H9 (cell line): ENCODE results near the gene CDH23. TPM values are rescaled to one million over a fixed set of nuclear protein-coding genes. Genes with fewer than 3 reads are reported as not detected.

ENCODE experiments used
- DNase-seq: peaks from one replicate; pipeline ENCODE4 v3.0.0-alpha.2; 2017
- H2AFZ ChIP-seq: one replicate; pipeline ENCODE4 v1.6.1; 2013; ENCODE audit warnings: mild to moderate bottlenecking, low read length, control low read depth, moderate library complexity
- H2AK5ac ChIP-seq: 2 replicates; pipeline ENCODE4 v1.6.1; 2013; ENCODE audit warnings: low read length, control low read depth, mixed read lengths; ENCODE audit not compliant: insufficient read length
- H2BK120ac ChIP-seq: one replicate; pipeline ENCODE4 v1.6.1; 2013; ENCODE audit warnings: low read depth, mild to moderate bottlenecking, low read length, control low read depth, inconsistent platforms; ENCODE audit not compliant: poor library complexity, severe bottlenecking
- H2BK12ac ChIP-seq: 2 replicates; pipeline ENCODE4 v1.6.1; 2013; ENCODE audit warnings: low read length, control low read depth, mixed read lengths, low read depth; ENCODE audit not compliant: insufficient read length
- H2BK15ac ChIP-seq: 2 replicates; pipeline ENCODE4 v1.6.1; 2013; ENCODE audit warnings: low read depth, low read length, control low read depth
- H2BK20ac ChIP-seq: one replicate; pipeline ENCODE4 v1.6.1; 2013; ENCODE audit warnings: low read depth, mild to moderate bottlenecking, low read length, control low read depth, inconsistent platforms; ENCODE audit not compliant: poor library complexity, severe bottlenecking
- H2BK5ac ChIP-seq: 2 replicates; pipeline ENCODE4 v1.6.1; 2013; ENCODE audit warnings: low read length, control low read depth, mixed read lengths; ENCODE audit not compliant: insufficient read length
- H3K14ac ChIP-seq: 2 replicates; pipeline ENCODE4 v1.6.1; 2013; ENCODE audit warnings: low read length, control low read depth; ENCODE audit not compliant: insufficient read depth
- H3K18ac ChIP-seq: 2 replicates; pipeline ENCODE4 v1.6.1; 2013; ENCODE audit warnings: low read depth, mild to moderate bottlenecking, mixed read lengths, low read length, control low read depth; ENCODE audit not compliant: insufficient read length
- H3K23ac ChIP-seq: 2 replicates; pipeline ENCODE4 v1.6.1; 2013; ENCODE audit warnings: low read length, control low read depth, mixed read lengths, low read depth; ENCODE audit not compliant: insufficient read length
- H3K23me2 ChIP-seq: 2 replicates; pipeline ENCODE4 v1.6.1; 2013; ENCODE audit warnings: low read depth, mild to moderate bottlenecking, mixed read lengths, low read length, control low read depth; ENCODE audit not compliant: insufficient read length, poor library complexity, severe bottlenecking
- H3K27ac ChIP-seq: 2 replicates; pipeline ENCODE4 v1.5.1; 2013; ENCODE audit warnings: low read length, control low read depth, mixed read lengths, low read depth; ENCODE audit not compliant: insufficient read length
- H3K27me3 ChIP-seq: 2 replicates; pipeline ENCODE4 v1.6.1; 2013; ENCODE audit warnings: low read length, control low read depth, inconsistent platforms; ENCODE audit not compliant: insufficient read depth
- H3K4ac ChIP-seq: 2 replicates; pipeline ENCODE4 v1.6.1; 2013; ENCODE audit warnings: low read depth, mild to moderate bottlenecking, control low read depth, inconsistent platforms, low read length, moderate library complexity
- H3K4me1 ChIP-seq: 2 replicates; pipeline ENCODE4 v1.6.1; 2013; ENCODE audit warnings: low read length, control low read depth, inconsistent platforms; ENCODE audit not compliant: insufficient read depth
- H3K4me2 ChIP-seq: 2 replicates; pipeline ENCODE4 v1.6.1; 2013; ENCODE audit warnings: low read length, control low read depth, mixed read lengths; ENCODE audit not compliant: insufficient read length, insufficient read depth
- H3K56ac ChIP-seq: 2 replicates; pipeline ENCODE4 v1.6.1; 2013; ENCODE audit warnings: low read depth, mild to moderate bottlenecking, mixed read lengths, low read length, control low read depth; ENCODE audit not compliant: insufficient read length
- H3K79me1 ChIP-seq: 2 replicates; pipeline ENCODE4 v1.6.1; 2013; ENCODE audit warnings: low read depth, mild to moderate bottlenecking, moderate library complexity, low read length, control low read depth, inconsistent platforms; ENCODE audit not compliant: insufficient read depth, poor library complexity, severe bottlenecking
- H3K79me2 ChIP-seq: 2 replicates; pipeline ENCODE4 v1.6.1; 2013; ENCODE audit warnings: low read length, control low read depth, inconsistent platforms; ENCODE audit not compliant: insufficient read depth
- H3K9ac ChIP-seq: 2 replicates; pipeline ENCODE4 v1.6.1; 2013; ENCODE audit warnings: low read length, control low read depth, mixed read lengths; ENCODE audit not compliant: insufficient read length; ENCODE audit errors: extremely low read depth
- H3K9me3 ChIP-seq: one replicate; pipeline ENCODE4 v1.6.1; 2013; ENCODE audit warnings: low read depth, low read length, inconsistent platforms; ENCODE audit not compliant: control insufficient read depth
- H3T11ph ChIP-seq: one replicate; pipeline ENCODE4 v1.6.1; 2013; ENCODE audit warnings: mild to moderate bottlenecking, low read length, control low read depth, inconsistent platforms
- H4K20me1 ChIP-seq: one replicate; pipeline ENCODE4 v1.6.1; 2013; ENCODE audit not compliant: control insufficient read depth, insufficient read length, insufficient read depth
- H4K5ac ChIP-seq: 2 replicates; pipeline ENCODE4 v1.6.1; 2013; ENCODE audit warnings: low read depth, mild to moderate bottlenecking, mixed read lengths, low read length, control low read depth; ENCODE audit not compliant: insufficient read length
- H4K8ac ChIP-seq: replicated peaks from 2 replicates; pipeline ENCODE4 v1.6.1; 2013; ENCODE audit warnings: low read length, control low read depth, mixed read lengths, low read depth; ENCODE audit not compliant: insufficient read length
- H4K91ac ChIP-seq: 2 replicates; pipeline ENCODE4 v1.6.1; 2013; ENCODE audit warnings: low read depth, mild to moderate bottlenecking, moderate library complexity, mixed read lengths, low read length, control low read depth; ENCODE audit not compliant: insufficient read length
- H3K27ac Mint-ChIP-seq, 3 experiments: 2 replicates in 2 of 3; 3 replicates in 1 of 3; pipeline ENCODE4 v1.8.0; 2020 to 2021; ENCODE audit warnings: mixed read lengths in 3 of 3, mild to moderate bottlenecking in 1 of 3, moderate library complexity in 1 of 3
- H3K27me3 Mint-ChIP-seq: 2 replicates; pipeline ENCODE4 v1.8.0; 2021; ENCODE audit warnings: low read depth, mild to moderate bottlenecking, moderate library complexity, mixed read lengths
- H3K36me3 Mint-ChIP-seq, 3 experiments: 2 replicates in 2 of 3; 3 replicates in 1 of 3; pipeline ENCODE4 v1.8.0; 2020 to 2021; ENCODE audit warnings: low read depth in 3 of 3, mixed read lengths in 3 of 3; ENCODE audit not compliant: insufficient read depth in 1 of 3
- H3K4me1 Mint-ChIP-seq, 2 experiments: 2 replicates each; pipeline ENCODE4 v1.8.0; 2020; ENCODE audit warnings: mixed read lengths in 2 of 2
- H3K4me3 Mint-ChIP-seq, 2 experiments: 2 replicates in 1 of 2; 3 replicates in 1 of 2; pipeline ENCODE4 v1.8.0; 2020 to 2021; ENCODE audit warnings: mild to moderate bottlenecking in 2 of 2, mixed read lengths in 2 of 2, moderate library complexity in 1 of 2
- H3K9me3 Mint-ChIP-seq, 2 experiments: 2 replicates in 1 of 2; 3 replicates in 1 of 2; pipeline ENCODE4 v1.8.0; 2020; ENCODE audit warnings: mild to moderate bottlenecking in 2 of 2, mixed read lengths in 2 of 2, moderate library complexity in 1 of 2
- WGBS: extraction: QIAGEN DNeasy Blood & Tissue Kit; methylation state at CpG from one replicate; pipeline ENCODE4 v1.1.7; 2013; ENCODE audit warnings: missing lambda C conversion rate, low lambda C conversion rate, mixed read lengths; ENCODE audit not compliant: insufficient read length; ENCODE audit errors: extremely low coverage; 5-methylcytosine and 5-hydroxymethylcytosine counted together
- total RNA-seq: library from RNA; stranded (reverse); gene quantifications from 2 replicates; pipeline ENCODE4 v1.2.1, GENCODE V29; 2021
- TF ChIP-seq, protein P1 (sequence below): fragments of 200-600 bp; sonication (generic); conservative IDR thresholded peaks from 3 replicates; pipeline ENCODE4 v1.8.0; 2021; ENCODE audit warnings: antibody characterized with exemption, mild to moderate bottlenecking

Gene CDH23
- total RNA-seq, 1 experiment from 2014 or later, result 2.1 TPM

DNA sequence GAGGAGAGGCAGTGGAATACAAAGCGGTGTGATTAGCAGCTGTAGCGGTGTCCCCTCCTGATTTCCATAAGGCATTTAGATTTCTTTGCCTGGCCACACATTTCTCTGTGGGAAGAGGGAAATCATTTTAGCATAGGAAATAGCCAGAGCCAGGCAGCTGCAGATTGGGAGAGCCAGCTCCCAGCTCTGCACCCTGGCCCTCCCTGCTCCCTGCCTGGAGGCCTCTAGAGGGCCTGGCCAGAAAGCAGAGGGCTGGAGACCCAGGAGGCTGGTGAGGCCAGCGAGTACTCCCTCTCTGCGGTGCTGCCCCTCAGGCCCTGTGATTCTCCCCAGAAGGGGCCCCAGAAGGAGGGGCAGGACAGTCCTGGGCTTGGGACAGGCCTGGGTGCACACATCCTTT, 237.2 kb downstream of the CDH23 start:
- no peaks in the 10 kb centered on the region for H3K36me3 Mint-ChIP-seq
- Histone ChIP-seq H4K8ac (no peak overlapping the region), H3K9me3 (no peaks in the 10 kb centered on the region), H3K27ac (no peak overlapping the region), H3T11ph (no peak overlapping the region), H3K18ac (no peak overlapping the region), H3K79me1 (no peaks in the 10 kb centered on the region), H3K23ac (no peak overlapping the region), H3K27me3 (peaks cover 2% of the 10 kb centered on the region; the same call in 1 of the 2 replicates), H3K9ac (no peak overlapping the region), H3K79me2 (no peaks in the 10 kb centered on the region), H2BK120ac (no peak overlapping the region), H3K4me1 (peaks cover 37% of the 10 kb centered on the region; the same call in 1 of the 2 replicates), H3K14ac (peak overlapping the region; percentile 2; the same call in 1 of the 2 replicates), H4K5ac (no peak overlapping the region), H3K23me2 (no peaks in the 10 kb centered on the region), H4K20me1 (no peaks in the 10 kb centered on the region), H2BK20ac (no peak overlapping the region), H2AK5ac (no peak overlapping the region), H2BK5ac (no peak overlapping the region), H3K4me2 (no peak overlapping the region), H3K4ac (no peak overlapping the region), H2BK12ac (no peak overlapping the region), H2BK15ac (no peak overlapping the region), H2AFZ (no peak overlapping the region), H3K56ac (no peak overlapping the region), H4K91ac (no peak overlapping the region)
- H3K4me3 Mint-ChIP-seq, result 0 out of 5 replicates have a peak overlapping the region, but pooled peaks of 1 of the 2 experiments have one; percentile 15
- no peak for DNase-seq
- no peaks in the 10 kb centered on the region; a peak in 2 of 5 replicates for H3K9me3 Mint-ChIP-seq
- H3K27me3 Mint-ChIP-seq, result peaks cover 91% of the 10 kb centered on the region
- no CpG with 5 or more reads among the region's 4 CpGs for WGBS
- H3K4me1 Mint-ChIP-seq, result peaks cover 69 to 76% of the 10 kb centered on the region in 2 experiments
- TF ChIP-seq, protein P1, sequence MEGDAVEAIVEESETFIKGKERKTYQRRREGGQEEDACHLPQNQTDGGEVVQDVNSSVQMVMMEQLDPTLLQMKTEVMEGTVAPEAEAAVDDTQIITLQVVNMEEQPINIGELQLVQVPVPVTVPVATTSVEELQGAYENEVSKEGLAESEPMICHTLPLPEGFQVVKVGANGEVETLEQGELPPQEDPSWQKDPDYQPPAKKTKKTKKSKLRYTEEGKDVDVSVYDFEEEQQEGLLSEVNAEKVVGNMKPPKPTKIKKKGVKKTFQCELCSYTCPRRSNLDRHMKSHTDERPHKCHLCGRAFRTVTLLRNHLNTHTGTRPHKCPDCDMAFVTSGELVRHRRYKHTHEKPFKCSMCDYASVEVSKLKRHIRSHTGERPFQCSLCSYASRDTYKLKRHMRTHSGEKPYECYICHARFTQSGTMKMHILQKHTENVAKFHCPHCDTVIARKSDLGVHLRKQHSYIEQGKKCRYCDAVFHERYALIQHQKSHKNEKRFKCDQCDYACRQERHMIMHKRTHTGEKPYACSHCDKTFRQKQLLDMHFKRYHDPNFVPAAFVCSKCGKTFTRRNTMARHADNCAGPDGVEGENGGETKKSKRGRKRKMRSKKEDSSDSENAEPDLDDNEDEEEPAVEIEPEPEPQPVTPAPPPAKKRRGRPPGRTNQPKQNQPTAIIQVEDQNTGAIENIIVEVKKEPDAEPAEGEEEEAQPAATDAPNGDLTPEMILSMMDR, result peak; percentile 20; the same call in 1 of the 3 replicates
- peak overlapping the region in 1 of 3 experiments; percentile 66; a peak in 1 of 7 replicates for H3K27ac Mint-ChIP-seq
